ENCODE data around the gene HS3ST3A1. TPM values are rescaled to one million over a fixed set of nuclear protein-coding genes. Genes with fewer than 3 reads are reported as not detected.

Gene HS3ST3A1
- total and polyA plus RNA-seq, 4 experiments from 2014 or later: 1.8 to 4.4 (median 3.1) TPM

GRCh38 chr17:13478326-13478830 lies 123.4 kb downstream of the HS3ST3A1 start:
- Mint-ChIP-seq H3K4me3 (no peak overlapping the region), H3K36me3 (no peaks in the 10 kb centered on the region), H3K27ac (no peak overlapping the region), H3K9me3 (peaks cover 0 to 25% (median 19%) of the 10 kb centered on the region in 8 donors), H3K27me3 (peaks cover 4 to 13% of the 10 kb centered on the region in 2 donors), H3K4me1 (no peaks in the 10 kb centered on the region)
- H3K36me3 ChIP-seq (ENCODE audit: insufficient read depth, low read length): no peaks in the 10 kb centered on the region
- H3K4me3 ChIP-seq (ENCODE audit: low read length in 2 of 2): no peak overlapping the region
- intact Hi-C loops (cut with micrococcal nuclease): no loop called here
- peaks cover 0 to 9% of the 10 kb centered on the region in 2 donors for H3K9me3 ChIP-seq (ENCODE audit: control insufficient read depth in 1 of 2, low read length in 2 of 2)
- no peaks in the 10 kb centered on the region for H3K4me1 ChIP-seq (ENCODE audit: insufficient read depth, low read length)
- ChIA-PET POLR2A (ENCODE audit: partially characterized antibody) (no interaction called here), CTCF (ENCODE audit: partially characterized antibody) (no interaction called here)
- H3K27ac ChIP-seq (ENCODE audit: low read depth, low read length): no peak overlapping the region
- DNase-seq: no peak
- H3K27me3 ChIP-seq (ENCODE audit: insufficient read depth, low read length): no peaks in the 10 kb centered on the region

GRCh38 chr17:13477180-13477611 lies 124.5 kb downstream of the HS3ST3A1 start:
- no peak overlapping the region for H3K4me3 Mint-ChIP-seq
- H3K4me1 ChIP-seq (ENCODE audit: insufficient read depth, low read length): no peaks in the 10 kb centered on the region
- peaks cover 0 to 9% of the 10 kb centered on the region in 2 donors for H3K9me3 ChIP-seq (ENCODE audit: control insufficient read depth in 1 of 2, low read length in 2 of 2)
- no peaks in the 10 kb centered on the region for H3K36me3 Mint-ChIP-seq
- H3K9me3 Mint-ChIP-seq: peaks cover 0 to 25% (median 19%) of the 10 kb centered on the region in 8 donors
- no peak overlapping the region for H3K4me3 ChIP-seq (ENCODE audit: low read length in 2 of 2)
- H3K27ac ChIP-seq (ENCODE audit: low read depth, low read length): no peak overlapping the region
- H3K27me3 ChIP-seq (ENCODE audit: insufficient read depth, low read length): no peaks in the 10 kb centered on the region
- H3K27ac Mint-ChIP-seq: no peak overlapping the region
- H3K27me3 Mint-ChIP-seq: peaks cover 4 to 13% of the 10 kb centered on the region in 2 donors
- H3K4me1 Mint-ChIP-seq: no peaks in the 10 kb centered on the region
- no peak for DNase-seq
- POLR2A ChIA-PET (ENCODE audit: partially characterized antibody): no interaction called here
- H3K36me3 ChIP-seq (ENCODE audit: insufficient read depth, low read length): no peaks in the 10 kb centered on the region
- CTCF ChIA-PET (ENCODE audit: partially characterized antibody): no interaction called here
- intact Hi-C loops (cut with micrococcal nuclease): no loop called here

GRCh38 chr17:13476720-13477119 lies 125.0 kb downstream of the HS3ST3A1 start:
- no peaks in the 10 kb centered on the region for H3K36me3 Mint-ChIP-seq
- ChIA-PET CTCF (ENCODE audit: partially characterized antibody) (no interaction called here), POLR2A (ENCODE audit: partially characterized antibody) (no interaction called here)
- Histone ChIP-seq H3K36me3 (ENCODE audit: insufficient read depth, low read length) (no peaks in the 10 kb centered on the region), H3K4me1 (ENCODE audit: insufficient read depth, low read length) (no peaks in the 10 kb centered on the region), H3K27me3 (ENCODE audit: insufficient read depth, low read length) (no peaks in the 10 kb centered on the region), H3K9me3 (ENCODE audit: control insufficient read depth in 1 of 2, low read length in 2 of 2) (peaks cover 0 to 9% of the 10 kb centered on the region in 2 donors), H3K27ac (ENCODE audit: low read depth, low read length) (no peak overlapping the region), H3K4me3 (ENCODE audit: low read length in 2 of 2) (no peak overlapping the region)
- no peak overlapping the region for H3K4me3 Mint-ChIP-seq
- intact Hi-C loops (cut with micrococcal nuclease): no loop called here
- no peak overlapping the region for H3K27ac Mint-ChIP-seq
- DNase-seq: no peak
- no peaks in the 10 kb centered on the region for H3K4me1 Mint-ChIP-seq
- peaks cover 0 to 23% (median 17%) of the 10 kb centered on the region in 8 donors for H3K9me3 Mint-ChIP-seq
- peaks cover 4 to 13% of the 10 kb centered on the region in 2 donors for H3K27me3 Mint-ChIP-seq

- no peaks in the 10 kb centered on the region for H3K36me3 Mint-ChIP-seq
- DNase-seq: no peak
- no peaks in the 10 kb centered on the region for H3K27me3 ChIP-seq (ENCODE audit: insufficient read depth, low read length)
- no peaks in the 10 kb centered on the region for H3K4me1 Mint-ChIP-seq
- H3K9me3 Mint-ChIP-seq: peaks cover 0 to 15% (median 10%) of the 10 kb centered on the region in 8 donors
- H3K27ac ChIP-seq (ENCODE audit: low read depth, low read length): no peak overlapping the region
- CTCF ChIA-PET (ENCODE audit: partially characterized antibody): no interaction called here
- POLR2A ChIA-PET (ENCODE audit: partially characterized antibody): no interaction called here
- H3K36me3 ChIP-seq (ENCODE audit: insufficient read depth, low read length): no peaks in the 10 kb centered on the region
- H3K27ac Mint-ChIP-seq: no peak overlapping the region
- H3K27me3 Mint-ChIP-seq: peaks cover 4 to 13% of the 10 kb centered on the region in 2 donors
- peaks cover 0 to 2% of the 10 kb centered on the region in 2 donors for H3K9me3 ChIP-seq (ENCODE audit: control insufficient read depth in 1 of 2, low read length in 2 of 2)
- intact Hi-C loops (cut with micrococcal nuclease): no loop called here
- H3K4me1 ChIP-seq (ENCODE audit: insufficient read depth, low read length): no peaks in the 10 kb centered on the region
- no peak overlapping the region for H3K4me3 Mint-ChIP-seq
- no peak overlapping the region for H3K4me3 ChIP-seq (ENCODE audit: low read length in 2 of 2)
Observed at GRCh38 chr17:13475574-13476223, 126.0 kb downstream of the HS3ST3A1 start.

- no peaks in the 10 kb centered on the region for H3K36me3 Mint-ChIP-seq
- no peak overlapping the region for H3K27ac Mint-ChIP-seq
- Histone ChIP-seq H3K36me3 (ENCODE audit: insufficient read depth, low read length) (no peaks in the 10 kb centered on the region), H3K9me3 (ENCODE audit: control insufficient read depth in 1 of 2, low read length in 2 of 2) (no peaks in the 10 kb centered on the region), H3K27me3 (ENCODE audit: insufficient read depth, low read length) (no peaks in the 10 kb centered on the region), H3K4me3 (ENCODE audit: low read length in 2 of 2) (no peak overlapping the region), H3K4me1 (ENCODE audit: insufficient read depth, low read length) (no peaks in the 10 kb centered on the region), H3K27ac (ENCODE audit: low read depth, low read length) (no peak overlapping the region)
- intact Hi-C loops (cut with micrococcal nuclease): no loop called here
- peaks cover 0 to 6% (median 0%) of the 10 kb centered on the region in 8 donors for H3K9me3 Mint-ChIP-seq
- ChIA-PET POLR2A (ENCODE audit: partially characterized antibody) (no interaction called here), CTCF (ENCODE audit: partially characterized antibody) (no interaction called here)
- no peak for DNase-seq
- H3K4me1 Mint-ChIP-seq: no peaks in the 10 kb centered on the region
- H3K4me3 Mint-ChIP-seq: no peak overlapping the region
- H3K27me3 Mint-ChIP-seq: peaks cover 4 to 13% of the 10 kb centered on the region in 2 donors
Observed at GRCh38 chr17:13474073-13474800, 127.5 kb downstream of the HS3ST3A1 start.

GRCh38 chr17:13465678-13466077 lies 136.1 kb downstream of the HS3ST3A1 start:
- Mint-ChIP-seq H3K9me3 (peaks cover 0 to 3% (median 0%) of the 10 kb centered on the region in 8 donors), H3K27me3 (no peaks in the 10 kb centered on the region), H3K4me3 (no peak overlapping the region), H3K4me1 (no peaks in the 10 kb centered on the region), H3K36me3 (no peaks in the 10 kb centered on the region), H3K27ac (no peak overlapping the region)
- H3K27me3 ChIP-seq (ENCODE audit: insufficient read depth, low read length): no peaks in the 10 kb centered on the region
- H3K27ac ChIP-seq (ENCODE audit: low read depth, low read length): no peak overlapping the region
- H3K36me3 ChIP-seq (ENCODE audit: insufficient read depth, low read length): no peaks in the 10 kb centered on the region
- no peak overlapping the region for H3K4me3 ChIP-seq (ENCODE audit: low read length in 2 of 2)
- CTCF ChIA-PET (ENCODE audit: partially characterized antibody): no interaction called here
- POLR2A ChIA-PET (ENCODE audit: partially characterized antibody): no interaction called here
- H3K4me1 ChIP-seq (ENCODE audit: insufficient read depth, low read length): no peaks in the 10 kb centered on the region
- DNase-seq: no peak
- no peaks in the 10 kb centered on the region for H3K9me3 ChIP-seq (ENCODE audit: control insufficient read depth in 1 of 2, low read length in 2 of 2)
- intact Hi-C loops (cut with micrococcal nuclease): no loop called here

GRCh38 chr17:13462673-13463124 lies 139.0 kb downstream of the HS3ST3A1 start:
- Mint-ChIP-seq H3K4me1 (no peaks in the 10 kb centered on the region), H3K27me3 (peaks cover 4% of the 10 kb centered on the region in 2 donors), H3K9me3 (peaks cover 0 to 4% (median 0%) of the 10 kb centered on the region in 8 donors), H3K36me3 (no peaks in the 10 kb centered on the region), H3K4me3 (no peak overlapping the region), H3K27ac (no peak overlapping the region)
- no peaks in the 10 kb centered on the region for H3K4me1 ChIP-seq (ENCODE audit: insufficient read depth, low read length)
- DNase-seq: no peak
- H3K36me3 ChIP-seq (ENCODE audit: insufficient read depth, low read length): no peaks in the 10 kb centered on the region
- ChIA-PET CTCF (ENCODE audit: partially characterized antibody) (no interaction called here), POLR2A (ENCODE audit: partially characterized antibody) (no interaction called here)
- no peaks in the 10 kb centered on the region for H3K27me3 ChIP-seq (ENCODE audit: insufficient read depth, low read length)
- no peak overlapping the region for H3K27ac ChIP-seq (ENCODE audit: low read depth, low read length)
- no peak overlapping the region for H3K4me3 ChIP-seq (ENCODE audit: low read length in 2 of 2)
- no peaks in the 10 kb centered on the region for H3K9me3 ChIP-seq (ENCODE audit: control insufficient read depth in 1 of 2, low read length in 2 of 2)
- intact Hi-C loops (cut with micrococcal nuclease): no loop called here

All from CD4-positive, alpha-beta memory T cell (primary cell).